ENCODE measurements around the gene ELP4.

- no peak for TF ChIP-seq GATA2 (IDR thresholded peaks at IDR 0.05; ENCODE audit: low read depth, low read length)
- no peak for TF ChIP-seq GATA3 (IDR thresholded peaks at IDR 0.05; ENCODE audit: low read depth, low read length)
Observed at GRCh38 chr11:31807799-31808667, 298.5 kb downstream of the ELP4 start.

All from SH-SY5Y (cell line).